NCI-H128 (cell line): ENCODE data around the gene TGFB1I1.
"Not testable (repeated sequence)": the region's sequence is repeated elsewhere in the genome, so short reads cannot be mapped to it uniquely, and the experiment has no call there.

Source experiments
- DNase-seq: peaks from one replicate; lab custom pipeline; 2025; ENCODE audit not compliant: unreplicated experiment; lab: John Stamatoyannopoulos, UW

The TGFB1I1 gene

DNA sequence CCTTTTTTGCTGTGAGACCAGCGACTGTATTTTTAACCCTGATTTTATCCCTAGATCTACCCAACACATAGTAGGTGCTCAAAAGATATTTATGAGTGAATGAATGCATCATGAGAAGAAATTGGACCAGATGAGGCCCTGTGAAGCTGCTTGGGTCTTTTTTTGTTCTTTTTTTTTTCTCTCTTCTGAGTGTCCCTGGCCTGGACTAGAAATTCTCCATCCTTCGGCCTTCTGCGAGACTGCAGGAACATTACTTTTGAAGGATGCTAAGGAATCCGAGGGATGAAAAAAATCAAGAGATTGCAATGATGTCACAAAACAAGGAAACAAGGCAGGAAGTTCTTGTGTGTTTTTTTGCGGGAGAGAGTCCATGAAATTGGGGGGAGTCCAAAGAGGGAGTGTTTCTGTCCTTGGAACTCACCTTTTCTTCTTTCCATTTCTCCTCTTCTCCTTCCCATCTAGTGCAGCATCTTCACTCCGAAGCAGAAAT lies 36.8 kb downstream of the TGFB1I1 start:
- no peak for DNase-seq

DNA sequence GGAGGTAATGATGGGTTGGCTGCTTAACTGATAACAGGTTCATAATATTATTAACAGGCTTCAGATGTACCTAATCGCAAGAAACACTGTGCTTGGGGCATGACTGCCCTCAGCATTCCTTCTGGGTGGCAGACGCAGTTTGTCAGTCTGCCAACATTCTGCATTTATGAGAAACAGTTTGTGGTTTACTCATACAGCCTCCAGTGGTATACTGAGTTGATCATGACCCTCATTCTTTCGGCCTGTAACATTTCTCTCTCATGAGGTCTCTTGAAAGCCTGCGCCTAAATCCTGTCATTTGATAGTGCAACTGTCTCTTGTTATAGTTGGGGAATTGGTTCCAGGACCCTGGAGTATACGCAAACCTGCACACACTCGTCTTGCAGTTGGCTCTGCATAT lies 41.2 kb downstream of the TGFB1I1 start:
- DNase-seq, result no peak

DNA sequence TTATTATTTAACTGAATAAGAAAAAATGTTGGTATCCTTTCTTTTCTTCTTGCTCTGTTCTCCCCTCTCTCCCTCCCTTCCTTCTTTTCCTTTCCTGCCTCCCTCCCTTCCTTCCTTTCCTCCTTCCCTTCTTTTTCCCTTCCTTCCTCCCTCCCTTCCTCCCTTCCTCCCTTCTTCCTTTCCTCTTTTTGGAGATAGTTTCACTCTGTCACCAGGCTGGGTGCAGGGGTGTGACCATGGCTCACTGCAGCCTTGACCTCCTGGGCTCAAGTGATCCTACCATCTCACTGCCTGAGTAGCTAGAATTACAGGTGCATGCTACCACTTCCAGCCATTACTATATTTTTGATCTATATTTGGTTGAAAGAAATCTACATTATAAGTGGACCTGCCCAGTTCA lies 41.9 kb downstream of the TGFB1I1 start:
- no peak for DNase-seq

DNA sequence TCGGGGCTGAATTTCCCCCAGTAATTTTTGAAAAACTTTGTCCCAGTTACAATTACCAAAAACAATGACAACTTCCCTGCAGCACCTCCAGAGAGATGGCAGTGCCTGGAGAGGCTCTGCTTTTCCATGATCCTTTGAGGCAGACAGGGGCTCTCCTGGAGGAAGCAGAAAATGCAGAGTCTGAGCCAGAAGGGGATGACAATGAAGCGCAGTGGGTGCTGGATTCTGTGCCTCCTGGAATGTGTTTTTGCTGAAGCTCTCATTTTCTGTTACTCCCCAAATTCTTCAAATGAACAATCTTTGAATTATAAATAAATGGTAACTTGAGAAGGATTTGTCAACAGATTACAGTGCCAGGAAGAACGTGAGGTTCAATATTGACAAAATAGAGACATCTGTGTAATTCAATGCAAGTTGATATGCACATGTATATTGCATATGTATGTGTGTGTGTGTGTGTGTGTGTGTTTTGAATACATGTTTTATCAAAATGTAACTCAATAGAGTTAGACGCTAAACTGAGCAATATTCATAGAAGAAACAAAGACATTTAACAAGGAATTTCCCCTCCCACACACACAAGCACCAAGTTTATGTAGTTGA lies 45.9 kb downstream of the TGFB1I1 start:
- no peak for DNase-seq

DNA sequence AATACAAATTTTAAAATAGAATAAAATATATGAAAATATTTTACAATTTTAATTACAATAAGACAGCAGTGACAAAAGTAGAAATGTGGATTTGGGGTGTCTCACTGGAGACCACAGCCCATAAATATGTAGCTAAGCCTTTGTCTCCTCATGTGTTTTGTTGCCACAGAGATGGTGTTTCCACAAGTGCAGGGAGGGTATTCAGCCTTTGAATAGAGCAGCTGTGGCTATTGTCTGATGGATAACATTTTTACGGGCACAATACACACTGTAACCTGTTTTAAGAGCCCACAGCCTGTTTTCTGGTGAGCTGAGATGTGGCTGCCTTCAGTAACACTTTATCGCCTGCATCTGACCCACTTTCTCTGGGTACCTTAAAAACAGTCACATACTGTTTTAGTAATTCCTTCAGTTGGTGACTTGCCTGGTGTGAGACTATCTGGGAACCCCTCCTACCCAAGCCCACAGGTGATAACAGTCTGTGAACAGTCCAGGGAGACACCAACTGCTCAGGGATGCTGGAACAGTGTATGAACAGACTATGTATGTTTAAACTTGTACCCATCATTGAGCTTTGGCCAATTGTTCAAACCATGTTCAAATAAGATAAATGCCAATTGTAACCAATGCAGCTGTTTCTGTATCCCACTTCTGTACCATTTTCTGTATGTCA lies 47.9 kb downstream of the TGFB1I1 start:
- no peak for DNase-seq

DNA sequence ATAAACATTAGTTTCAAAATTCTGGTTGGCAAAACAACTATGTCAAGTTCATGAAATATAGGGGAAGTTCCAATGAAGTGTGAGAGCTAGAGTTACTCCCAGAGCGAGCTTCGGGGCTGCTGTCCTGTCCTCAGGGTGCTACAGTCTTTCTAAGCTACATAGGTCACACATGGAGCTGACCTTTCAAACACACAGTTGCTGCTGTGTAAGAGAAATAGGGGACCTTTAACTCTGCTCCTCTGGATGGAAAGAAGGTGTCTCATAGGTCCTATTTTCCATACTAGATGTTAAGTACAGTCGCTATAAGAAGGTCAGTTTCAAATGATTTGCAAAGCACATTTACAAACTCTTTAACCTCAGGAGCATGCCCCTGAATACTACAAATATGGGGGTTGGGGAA lies 49.4 kb downstream of the TGFB1I1 start:
- no peak for DNase-seq

DNA sequence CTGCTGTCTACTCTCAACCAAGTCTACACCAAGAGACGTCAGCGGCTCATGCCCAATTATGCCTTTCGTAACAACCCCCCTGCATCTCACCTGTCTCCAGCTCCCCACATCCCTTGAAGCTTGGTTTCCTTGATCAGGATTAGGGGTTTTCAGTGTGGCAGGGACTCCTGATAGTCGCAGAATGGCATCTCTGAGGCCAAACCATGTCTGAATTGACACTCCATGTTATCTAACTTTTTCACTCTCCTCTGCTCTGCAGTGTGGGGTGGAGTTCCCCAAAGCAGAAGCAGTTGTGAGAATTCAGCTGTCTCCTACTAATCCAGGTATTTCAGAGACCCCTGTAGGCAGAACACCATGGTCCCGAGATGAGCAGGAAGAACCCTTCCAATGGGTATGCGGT lies 50.1 kb downstream of the TGFB1I1 start:
- DNase-seq, result no peak

DNA sequence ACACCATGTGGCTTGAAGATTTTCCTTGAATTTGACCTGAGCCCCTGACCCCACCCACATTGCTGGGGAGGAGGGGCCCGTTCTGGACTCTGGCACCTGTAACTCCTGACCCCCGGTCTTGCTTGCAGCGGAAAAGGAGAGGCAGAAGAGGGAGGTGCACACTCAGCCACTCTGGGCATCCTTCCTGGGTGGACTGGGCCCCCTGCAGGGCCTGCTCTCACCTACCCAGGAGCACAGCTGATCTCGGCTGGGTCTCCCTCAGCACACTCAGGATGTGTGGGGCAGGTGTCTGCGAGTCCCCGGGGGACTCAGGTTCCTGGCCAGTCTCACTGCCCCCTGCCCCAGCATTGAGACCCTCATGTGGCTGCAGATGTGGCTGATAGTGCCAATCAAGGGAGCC lies 51.8 kb downstream of the TGFB1I1 start:
- not testable (repeated sequence) for DNase-seq

DNA sequence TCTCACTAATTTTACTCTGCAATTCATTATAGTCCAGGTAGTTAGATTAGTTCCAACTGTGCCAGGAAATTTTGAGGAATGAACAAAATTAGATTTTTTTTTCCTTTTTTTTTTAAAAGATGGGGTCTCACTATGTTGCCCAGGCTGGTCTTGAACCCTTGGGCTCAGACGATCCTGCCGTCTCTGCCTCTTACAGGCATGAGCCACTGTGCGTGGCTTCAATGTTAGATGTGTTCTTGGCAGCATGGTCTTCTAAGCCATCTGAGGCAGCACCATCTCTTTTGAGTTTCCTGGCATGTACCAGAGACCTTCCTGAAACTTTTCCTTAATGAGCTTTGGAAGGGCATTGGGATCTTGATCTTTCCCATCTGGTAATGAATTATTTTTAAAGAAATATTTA lies 53.2 kb downstream of the TGFB1I1 start:
- DNase-seq, result no peak
